Left cardiac atrium (tissue), 4 donors: ENCODE data around the gene CEBPE. TPM values are rescaled to one million over a fixed set of nuclear protein-coding genes. Genes with fewer than 3 reads are reported as not detected.

ENCODE experiments used
- ATAC-seq, 2 donors: fragments of 200-7000 bp; cut with Tn5 transposase; one replicate each; pipeline ENCODE4 v1.9.1; 2020; ENCODE audit warnings: mild to moderate bottlenecking in 2 of 2, moderate library complexity in 2 of 2
- DNase-seq: peaks from one replicate; pipeline ENCODE4 v3.0.0-alpha.2; 2020
- intact Hi-C, 2 donors: fragments of 100-400 bp; cut with DNase I; formaldehyde crosslinking; loops; one replicate each; pipeline versions ENCODE4 v1.14.1 to v1.15.1; 2022 to 2023
- total RNA-seq, 2 donors: library from RNA; stranded (reverse); fragmentation: NEBNext Ultra II Directional; extraction: Animal tissue kit (Norgen Biotek cat#: 25700); gene quantifications; one replicate each; pipeline ENCODE4 v1.2.1, GENCODE V29; 2021
- donor health status: DM: no; HTN: yes; CAD: no.
- donor health status: DM: no; HTN: yes; CAD: no; lungs with severe emphysema.
- donor health status: DM: yes; HTN: yes; CAD: no.
- donor health status: Dilated cardiomyopathy.

Gene CEBPE
- total RNA-seq, 2 donors from 2014 or later: not detected

GRCh38 chr14:23068789-23069412, 50.2 kb downstream of the CEBPE start:
- DNase-seq (peak; percentile 75), ATAC-seq (peak; percentile 63 to 66)
- intact Hi-C loops: no loop called here

- no peak for ATAC-seq
- DNase-seq: peak; percentile 23
- intact Hi-C loops: no loop called here
These were observed 50.9 kb downstream of the CEBPE start for GRCh38 chr14:23067847-23068788.

Other genes starting within 250 kb of the CEBPE start
- gene LRP10, start 247.5 kb downstream of the CEBPE start, total RNA-seq: 10 to 100 TPM; 63.5 to 73.1 TPM
- under 1 TPM in 1 of 2 donors, not detected in 1; 0.12 TPM for gene REM2, start 236.0 kb downstream of the CEBPE start, total RNA-seq
- gene RBM23, start 200.1 kb downstream of the CEBPE start, total RNA-seq: 10 to 100 TPM; 48.8 to 54.6 TPM
- 10 to 100 TPM; 46.9 to 48.6 TPM for gene PRMT5, start 189.9 kb downstream of the CEBPE start, total RNA-seq
- 10 to 100 TPM; 17.2 to 23.9 TPM for gene HAUS4, start 162.2 kb downstream of the CEBPE start, total RNA-seq
- gene AJUBA, start 136.7 kb downstream of the CEBPE start, total RNA-seq: 1 to 10 TPM; 7.0 to 8.0 TPM
- gene C14orf93, start 109.1 kb downstream of the CEBPE start, total RNA-seq: 1 to 10 TPM; 3.9 to 4.7 TPM
- 100 to 1,000 TPM in 1 of 2 donors, 10 to 100 TPM in 1; 98.1 to 114 TPM for gene PSMB5, start 84.4 kb downstream of the CEBPE start, total RNA-seq
- gene PSMB11, start 77.0 kb downstream of the CEBPE start, total RNA-seq: not detected
- gene CDH24, start 61.7 kb downstream of the CEBPE start, total RNA-seq: 1 to 10 TPM; 1.6 to 3.4 TPM
- gene ACIN1, start 24.1 kb downstream of the CEBPE start, total RNA-seq: 10 to 100 TPM; 71.4 to 77.5 TPM
- 10 to 100 TPM; 30.8 to 37.9 TPM for gene C14orf119, start 23.8 kb downstream of the CEBPE start, total RNA-seq
- gene CIROP, start 14.3 kb downstream of the CEBPE start, total RNA-seq: not detected
- 10 to 100 TPM in 1 of 2 donors, 1 to 10 TPM in 1; 8.7 to 16.2 TPM for gene SLC7A8, start 64.4 kb upstream of the CEBPE start, total RNA-seq
- gene RNF212B, start 118.7 kb upstream of the CEBPE start, total RNA-seq: not detected
- gene HOMEZ, start 166.9 kb upstream of the CEBPE start, total RNA-seq: 1 to 10 TPM; 8.3 to 8.5 TPM
- 1 to 10 TPM; 8.0 to 8.3 TPM for gene PPP1R3E, start 183.6 kb upstream of the CEBPE start, total RNA-seq
- gene BCL2L2, start 187.6 kb upstream of the CEBPE start, total RNA-seq: 10 to 100 TPM; 46.7 to 47.7 TPM
- 10 to 100 TPM; 74.4 to 94.1 TPM for gene PABPN1, start 202.2 kb upstream of the CEBPE start, total RNA-seq
- 10 to 100 TPM; 31.4 to 34.6 TPM for gene SLC22A17, start 233.6 kb upstream of the CEBPE start, total RNA-seq
- 10 to 100 TPM in 1 of 2 donors, 1 to 10 TPM in 1; 5.8 to 10.3 TPM for gene EFS, start 245.9 kb upstream of the CEBPE start, total RNA-seq